ENCODE measurements around the gene EIF2S1.
"Not testable (repeated sequence)": the region's sequence is repeated elsewhere in the genome, so short reads cannot be mapped to it uniquely, and the experiment has no call there.

Gene EIF2S1

GRCh38 chr14:67319142-67319541, 41.0 kb upstream of the EIF2S1 start:
- Histone ChIP-seq H3K9ac (no peak overlapping the region), H3K36me3 (ENCODE audit: insufficient read depth) (no peaks in the 10 kb centered on the region), H3K27ac (no peak overlapping the region), H3K4me1 (ENCODE audit: low read depth, poor library complexity, severe bottlenecking) (no peaks in the 10 kb centered on the region), H3K27me3 (ENCODE audit: insufficient read depth, low read depth) (no peaks in the 10 kb centered on the region), H3K4me3 (IDR thresholded peaks at IDR 0.05; ENCODE audit: insufficient read depth, low read depth, low read length) (no peak overlapping the region), H3K79me2 (ENCODE audit: insufficient read depth, low read depth) (no peaks in the 10 kb centered on the region), H4K20me1 (ENCODE audit: insufficient read depth) (no peaks in the 10 kb centered on the region), H3K4me2 (no peak overlapping the region), H2AFZ (ENCODE audit: low read depth) (no peak overlapping the region)
- no peak for TF ChIP-seq CTCF (conservative IDR thresholded peaks at IDR 0.05; ENCODE audit: low read depth, low read length)

- not testable (repeated sequence) for H3K4me2 ChIP-seq; H3K27me3 ChIP-seq (ENCODE audit: insufficient read depth, low read depth); H4K20me1 ChIP-seq (ENCODE audit: insufficient read depth); H3K27ac ChIP-seq; H3K79me2 ChIP-seq (ENCODE audit: insufficient read depth, low read depth); H3K9ac ChIP-seq; H3K36me3 ChIP-seq (ENCODE audit: insufficient read depth); H3K4me3 ChIP-seq (IDR thresholded peaks at IDR 0.05; ENCODE audit: insufficient read depth, low read depth, low read length); H2AFZ ChIP-seq (ENCODE audit: low read depth)
- H3K4me1 ChIP-seq (ENCODE audit: low read depth, poor library complexity, severe bottlenecking): peaks cover 13% of the 10 kb centered on the region
Measured at GRCh38 chr14:67329666-67330065, 30.5 kb upstream of the EIF2S1 start.

- Histone ChIP-seq H3K36me3 (ENCODE audit: insufficient read depth) (no peaks in the 10 kb centered on the region), H3K9ac (no peak overlapping the region), H3K27me3 (ENCODE audit: insufficient read depth, low read depth) (no peaks in the 10 kb centered on the region), H3K27ac (no peak overlapping the region), H3K4me3 (IDR thresholded peaks at IDR 0.05; ENCODE audit: insufficient read depth, low read depth, low read length) (no peak overlapping the region), H2AFZ (ENCODE audit: low read depth) (no peak overlapping the region), H3K4me2 (peak overlapping the region; percentile 5; the same call in 1 of the 2 replicates), H3K4me1 (ENCODE audit: low read depth, poor library complexity, severe bottlenecking) (peaks cover 13% of the 10 kb centered on the region), H3K79me2 (ENCODE audit: insufficient read depth, low read depth) (no peaks in the 10 kb centered on the region), H4K20me1 (ENCODE audit: insufficient read depth) (no peaks in the 10 kb centered on the region)
- no peak for TF ChIP-seq CTCF (conservative IDR thresholded peaks at IDR 0.05; ENCODE audit: low read depth, low read length)
Measured at GRCh38 chr14:67331368-67332125, 28.6 kb upstream of the EIF2S1 start.

GRCh38 chr14:67332468-67332867, 27.7 kb upstream of the EIF2S1 start:
- Histone ChIP-seq H3K27me3 (ENCODE audit: insufficient read depth, low read depth) (no peaks in the 10 kb centered on the region), H3K4me2 (no peak overlapping the region), H3K79me2 (ENCODE audit: insufficient read depth, low read depth) (no peaks in the 10 kb centered on the region), H2AFZ (ENCODE audit: low read depth) (no peak overlapping the region), H3K9ac (no peak overlapping the region), H4K20me1 (ENCODE audit: insufficient read depth) (no peaks in the 10 kb centered on the region), H3K4me1 (ENCODE audit: low read depth, poor library complexity, severe bottlenecking) (peaks cover 13% of the 10 kb centered on the region), H3K36me3 (ENCODE audit: insufficient read depth) (no peaks in the 10 kb centered on the region), H3K27ac (no peak overlapping the region), H3K4me3 (IDR thresholded peaks at IDR 0.05; ENCODE audit: insufficient read depth, low read depth, low read length) (no peak overlapping the region)
- TF ChIP-seq CTCF (conservative IDR thresholded peaks at IDR 0.05; ENCODE audit: low read depth, low read length): no peak

- no peaks in the 10 kb centered on the region for H3K36me3 ChIP-seq (ENCODE audit: insufficient read depth)
- peak; percentile 53 for TF ChIP-seq CTCF (conservative IDR thresholded peaks at IDR 0.05; ENCODE audit: low read depth, low read length)
Measured at GRCh38 chr14:67335781-67336180, 24.3 kb upstream of the EIF2S1 start.

GRCh38 chr14:67341231-67341630, 18.9 kb upstream of the EIF2S1 start:
- not testable (repeated sequence) for H4K20me1 ChIP-seq (ENCODE audit: insufficient read depth); H3K27me3 ChIP-seq (ENCODE audit: insufficient read depth, low read depth)

More at GRCh38 chr14:67335781-67336180, 24.3 kb upstream of the EIF2S1 start:
- Histone ChIP-seq H3K27me3 (ENCODE audit: insufficient read depth, low read depth) (no peaks in the 10 kb centered on the region), H3K4me1 (ENCODE audit: low read depth, poor library complexity, severe bottlenecking) (peaks cover 13% of the 10 kb centered on the region), H3K27ac (no peak overlapping the region), H3K9ac (no peak overlapping the region), H2AFZ (ENCODE audit: low read depth) (no peak overlapping the region), H3K4me3 (IDR thresholded peaks at IDR 0.05; ENCODE audit: insufficient read depth, low read depth, low read length) (no peak overlapping the region), H3K4me2 (no peak overlapping the region), H3K79me2 (ENCODE audit: insufficient read depth, low read depth) (no peaks in the 10 kb centered on the region), H4K20me1 (ENCODE audit: insufficient read depth) (no peaks in the 10 kb centered on the region)

More at GRCh38 chr14:67341231-67341630, 18.9 kb upstream of the EIF2S1 start:
- not testable (repeated sequence) for H3K36me3 ChIP-seq (ENCODE audit: insufficient read depth); H3K9ac ChIP-seq; H3K4me1 ChIP-seq (ENCODE audit: low read depth, poor library complexity, severe bottlenecking); H3K4me2 ChIP-seq; H2AFZ ChIP-seq (ENCODE audit: low read depth); H3K27ac ChIP-seq; H3K79me2 ChIP-seq (ENCODE audit: insufficient read depth, low read depth); H3K4me3 ChIP-seq (IDR thresholded peaks at IDR 0.05; ENCODE audit: insufficient read depth, low read depth, low read length)

Data from KMS-11 (cell line).